DND-41 (cell line): ENCODE measurements around the gene UBE2D3.

ENCODE experiments used
- CTCF ChIP-seq: IDR thresholded peaks from 2 replicates; pipeline ENCODE4 v1.5.1; 2012; ENCODE audit warnings: borderline replicate concordance, low read length, moderate library complexity, mild to moderate bottlenecking; ENCODE audit not compliant: poor library complexity, severe bottlenecking; ENCODE audit errors: extremely low read depth
- EZH2 ChIP-seq: IDR thresholded peaks from 3 replicates; pipeline ENCODE4 v1.6.1; 2012; ENCODE audit warnings: borderline replicate concordance, low read depth, mild to moderate bottlenecking, moderate library complexity, low read length, inconsistent platforms; ENCODE audit not compliant: severe bottlenecking

- no peak for TF ChIP-seq EZH2
- TF ChIP-seq CTCF: no peak
Measured at GRCh38 chr4:102775805-102776204, 51.5 kb downstream of the UBE2D3 start.
